ENCODE data around the gene PHF24. TPM values are rescaled to one million over a fixed set of nuclear protein-coding genes. Genes with fewer than 3 reads are reported as not detected.

Gene PHF24
- total RNA-seq, 4 donors from 2014 or later = 0.21 to 1.2 (median 0.63) TPM

GRCh38 chr9:34971146-34971811, 13.2 kb downstream of the PHF24 start:
- TF ChIP-seq POLR2A (IDR thresholded peaks at IDR 0.05) = no peak
- no peak for TF ChIP-seq CTCF (IDR thresholded peaks at IDR 0.05)
- TF ChIP-seq EP300 (IDR thresholded peaks at IDR 0.05) = no peak
- no peak overlapping the region for H3K4me3 ChIP-seq
- WGBS, 2 donors = 92 to 93% methylated on average over 21 of the region's 21 CpGs
- no peaks in the 10 kb centered on the region for H3K36me3 ChIP-seq
- peaks cover 0 to 6% of the 10 kb centered on the region in 2 donors for H3K27me3 ChIP-seq
- no peaks in the 10 kb centered on the region for H3K4me1 ChIP-seq
- no peak overlapping the region for H3K27ac ChIP-seq
- DNase-seq (ENCODE audit: low spot score in 2 of 2) = no peak
- no peaks in the 10 kb centered on the region for H3K9me3 ChIP-seq

- 95 to 97% methylated on average over 2 of the region's 2 CpGs for WGBS, 2 donors
- TF ChIP-seq EP300 (IDR thresholded peaks at IDR 0.05) (no peak), CTCF (IDR thresholded peaks at IDR 0.05) (no peak), POLR2A (IDR thresholded peaks at IDR 0.05) (no peak)
- Histone ChIP-seq H3K27ac (no peak overlapping the region), H3K27me3 (no peaks in the 10 kb centered on the region), H3K9me3 (no peaks in the 10 kb centered on the region), H3K4me1 (no peaks in the 10 kb centered on the region), H3K36me3 (no peaks in the 10 kb centered on the region), H3K4me3 (no peak overlapping the region)
- DNase-seq (ENCODE audit: low spot score in 2 of 2) = no peak
Observed at GRCh38 chr9:34974664-34975063, 16.6 kb downstream of the PHF24 start.

DNA sequence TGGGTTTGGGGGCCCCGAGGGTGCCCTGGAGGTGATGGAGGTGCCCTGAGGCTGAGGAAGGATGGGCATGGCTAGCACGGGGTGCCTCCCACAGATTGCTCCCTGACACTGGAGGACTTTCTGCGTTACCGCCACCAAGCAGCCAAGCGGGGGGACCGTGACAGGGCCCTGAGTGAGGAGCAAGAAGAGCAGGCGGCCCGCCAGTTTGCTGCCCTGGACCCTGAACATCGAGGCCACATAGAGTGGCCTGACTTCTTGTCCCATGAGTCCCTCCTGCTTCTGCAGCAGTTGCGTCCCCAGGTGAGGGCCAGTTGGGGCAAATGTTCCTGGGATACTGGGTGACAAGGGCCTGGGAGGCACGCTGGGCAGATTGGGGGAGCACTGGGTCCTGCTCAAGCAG, 18.4 kb downstream of the PHF24 start:
- no peaks in the 10 kb centered on the region for H3K9me3 ChIP-seq
- no peak for DNase-seq (ENCODE audit: low spot score in 2 of 2)
- WGBS, 2 donors = 83 to 95% methylated on average over 9 to 11 of the region's 11 CpGs
- no peaks in the 10 kb centered on the region for H3K4me1 ChIP-seq
- H3K36me3 ChIP-seq = no peaks in the 10 kb centered on the region
- H3K27me3 ChIP-seq = no peaks in the 10 kb centered on the region
- TF ChIP-seq EP300 (IDR thresholded peaks at IDR 0.05) (no peak), POLR2A (IDR thresholded peaks at IDR 0.05) (no peak), CTCF (IDR thresholded peaks at IDR 0.05) (no peak)
- H3K27ac ChIP-seq = no peak overlapping the region
- H3K4me3 ChIP-seq = no peak overlapping the region

- no peak overlapping the region for H3K4me3 ChIP-seq
- no peak for DNase-seq (ENCODE audit: low spot score in 2 of 2)
- H3K27ac ChIP-seq = no peak overlapping the region
- no peak for TF ChIP-seq EP300 (IDR thresholded peaks at IDR 0.05)
- TF ChIP-seq CTCF (IDR thresholded peaks at IDR 0.05) = no peak
- TF ChIP-seq POLR2A (IDR thresholded peaks at IDR 0.05) = no peak
- H3K4me1 ChIP-seq = no peaks in the 10 kb centered on the region
- no peaks in the 10 kb centered on the region for H3K9me3 ChIP-seq
- no peaks in the 10 kb centered on the region for H3K27me3 ChIP-seq
- WGBS, 2 donors = 87 to 89% methylated on average over 11 of the region's 11 CpGs
- no peaks in the 10 kb centered on the region for H3K36me3 ChIP-seq
Observed at GRCh38 chr9:34976992-34977391, 18.9 kb downstream of the PHF24 start.

DNA sequence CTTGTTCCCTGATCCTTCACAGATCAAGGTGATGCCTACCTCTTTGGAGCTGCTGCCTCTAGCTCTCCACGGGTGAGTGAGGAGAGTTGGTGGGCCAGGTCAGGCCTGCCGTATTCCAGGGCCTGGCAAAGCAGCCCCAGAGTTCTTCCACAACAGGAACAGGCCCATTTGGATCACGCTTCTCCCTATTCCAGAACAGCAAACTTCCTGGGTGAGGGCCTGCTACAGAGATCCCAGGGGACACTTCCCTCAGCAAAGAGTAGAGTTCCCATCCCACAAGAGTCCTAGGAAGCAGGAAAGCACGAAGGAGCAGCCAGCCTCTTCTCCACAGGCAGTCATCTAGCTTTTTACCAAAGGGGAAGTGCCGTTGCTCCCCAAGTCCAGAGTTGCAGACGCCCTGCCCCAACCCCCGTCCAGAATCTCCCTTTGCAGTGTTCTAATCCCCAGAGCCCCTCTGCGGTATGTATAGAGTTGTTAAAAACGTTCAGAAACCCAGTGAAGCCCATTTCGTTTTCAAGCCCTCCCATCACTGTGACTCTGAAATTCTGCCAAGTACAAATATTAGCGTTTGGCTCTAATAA, 22.2 kb downstream of the PHF24 start:
- WGBS, 2 donors = 67 to 71% methylated on average over 10 to 11 of the region's 11 CpGs

More for the DNA sequence above, 22.2 kb downstream of the PHF24 start:
- no peaks in the 10 kb centered on the region for H3K27me3 ChIP-seq
- no peak overlapping the region for H3K27ac ChIP-seq
- peaks cover 0 to 6% (median 0%) of the 10 kb centered on the region in 4 donors for H3K4me1 ChIP-seq
- no peak overlapping the region for H3K4me3 ChIP-seq
- no peak for DNase-seq (ENCODE audit: low spot score in 2 of 2)
- TF ChIP-seq CTCF (IDR thresholded peaks at IDR 0.05) (no peak), EP300 (IDR thresholded peaks at IDR 0.05) (no peak), POLR2A (IDR thresholded peaks at IDR 0.05) (no peak)
- no peaks in the 10 kb centered on the region for H3K9me3 ChIP-seq
- H3K36me3 ChIP-seq = no peaks in the 10 kb centered on the region

Measured in tibial nerve (tissue), 4 donors.